ENCODE measurements around the gene CWH43.
"Not testable (repeated sequence)": the region's sequence is repeated elsewhere in the genome, so short reads cannot be mapped to it uniquely, and the experiment has no call there.

The CWH43 gene

DNA sequence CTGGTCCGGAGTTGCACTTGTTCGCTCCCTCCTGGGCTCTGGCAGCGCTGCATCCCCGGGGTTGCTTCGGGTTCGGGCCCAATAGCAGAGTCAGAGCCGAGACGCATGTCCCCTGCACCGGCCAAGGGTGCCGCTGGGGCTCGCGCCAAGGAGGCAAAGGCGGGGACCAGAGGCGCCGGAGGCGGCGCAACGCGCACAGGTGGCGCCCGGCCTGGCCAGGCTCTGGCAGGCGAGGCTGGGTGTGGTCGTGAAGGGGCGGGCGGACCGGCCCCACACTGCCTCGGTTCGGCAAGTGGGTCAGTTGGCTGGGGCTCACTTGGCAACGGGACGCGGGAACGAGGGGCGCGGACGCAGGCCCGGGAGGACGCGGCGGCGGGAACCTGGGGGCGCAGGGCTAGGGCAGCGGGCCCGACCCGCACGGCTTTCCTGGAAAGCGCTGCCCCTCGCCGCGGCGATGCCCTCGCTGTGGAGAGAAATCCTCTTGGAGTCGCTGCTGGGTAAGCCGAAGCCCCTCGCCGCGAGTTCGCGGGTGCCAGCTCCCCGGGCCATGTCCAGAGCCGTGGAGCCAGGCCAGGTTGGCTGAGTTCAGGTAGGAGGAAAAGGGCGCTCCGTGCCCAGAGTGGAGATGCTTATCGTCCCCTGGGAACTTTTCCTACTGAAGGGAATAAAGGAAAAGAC, at the start of gene CWH43:
TSS of gene CWH43 (plus strand) at position 300 of the 678 bp plus-strand sequence. CDS start at position 455, 155 bp downstream.
- DNase-seq (ENCODE audit: low read depth), result no peak

GRCh38 chr4:48937033-48937432, 49.0 kb upstream of the CWH43 start:
- DNase-seq (ENCODE audit: low read depth), result no peak

DNA sequence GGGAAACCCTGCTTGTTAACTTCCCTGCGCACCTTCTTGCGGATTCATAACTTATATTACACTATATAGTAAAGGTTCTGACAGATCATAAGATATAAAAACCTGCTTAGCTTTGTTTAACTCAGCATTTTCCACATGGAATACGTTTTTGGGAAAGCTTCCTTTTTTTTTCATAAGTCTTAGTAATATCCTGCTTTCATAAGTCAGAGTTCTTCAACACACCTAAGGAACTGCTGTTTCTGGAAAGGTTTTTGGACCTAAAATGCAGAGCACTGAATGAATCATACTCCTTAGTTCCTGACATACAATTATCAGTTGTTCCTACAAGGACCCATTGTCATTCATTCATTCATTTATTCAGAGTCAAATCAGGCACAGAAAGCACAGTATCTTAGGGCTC, 47.2 kb upstream of the CWH43 start:
- DNase-seq (ENCODE audit: low read depth), result no peak

GRCh38 chr4:48939785-48940184, 46.3 kb upstream of the CWH43 start:
- DNase-seq (ENCODE audit: low read depth), result no peak

GRCh38 chr4:48943387-48943786, 42.7 kb upstream of the CWH43 start:
- DNase-seq (ENCODE audit: low read depth), result no peak

- DNase-seq (ENCODE audit: low read depth), result no peak
Observed at GRCh38 chr4:48944252-48944651, 41.8 kb upstream of the CWH43 start.

- no peak for DNase-seq (ENCODE audit: low read depth)
Observed at GRCh38 chr4:48944756-48945241, 41.3 kb upstream of the CWH43 start.

- no peak for DNase-seq (ENCODE audit: low read depth)
Observed at GRCh38 chr4:48945981-48946380, 40.1 kb upstream of the CWH43 start.

- no peak for DNase-seq (ENCODE audit: low read depth)
Observed at GRCh38 chr4:48947731-48948130, 38.3 kb upstream of the CWH43 start.

DNA sequence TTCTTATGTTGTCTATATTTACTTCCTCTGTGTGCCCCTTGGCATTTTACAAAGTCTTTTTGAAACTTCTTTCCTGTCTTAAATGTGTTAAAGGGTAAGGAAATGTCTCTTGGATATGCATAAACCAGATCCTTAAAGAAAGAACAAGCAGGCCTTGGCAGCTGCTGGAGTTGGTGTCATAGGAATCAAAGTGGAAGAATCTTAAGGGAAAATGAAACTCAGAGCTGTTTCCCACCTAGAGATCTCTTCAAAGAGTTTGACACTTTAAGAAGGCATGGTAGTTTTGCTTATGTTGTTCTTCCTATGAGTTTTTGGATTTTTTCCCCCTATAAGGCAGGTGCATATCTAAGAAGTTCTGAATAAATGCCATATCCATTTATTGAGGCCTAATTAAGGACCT, 37.0 kb upstream of the CWH43 start:
- DNase-seq (ENCODE audit: low read depth), result no peak

DNA sequence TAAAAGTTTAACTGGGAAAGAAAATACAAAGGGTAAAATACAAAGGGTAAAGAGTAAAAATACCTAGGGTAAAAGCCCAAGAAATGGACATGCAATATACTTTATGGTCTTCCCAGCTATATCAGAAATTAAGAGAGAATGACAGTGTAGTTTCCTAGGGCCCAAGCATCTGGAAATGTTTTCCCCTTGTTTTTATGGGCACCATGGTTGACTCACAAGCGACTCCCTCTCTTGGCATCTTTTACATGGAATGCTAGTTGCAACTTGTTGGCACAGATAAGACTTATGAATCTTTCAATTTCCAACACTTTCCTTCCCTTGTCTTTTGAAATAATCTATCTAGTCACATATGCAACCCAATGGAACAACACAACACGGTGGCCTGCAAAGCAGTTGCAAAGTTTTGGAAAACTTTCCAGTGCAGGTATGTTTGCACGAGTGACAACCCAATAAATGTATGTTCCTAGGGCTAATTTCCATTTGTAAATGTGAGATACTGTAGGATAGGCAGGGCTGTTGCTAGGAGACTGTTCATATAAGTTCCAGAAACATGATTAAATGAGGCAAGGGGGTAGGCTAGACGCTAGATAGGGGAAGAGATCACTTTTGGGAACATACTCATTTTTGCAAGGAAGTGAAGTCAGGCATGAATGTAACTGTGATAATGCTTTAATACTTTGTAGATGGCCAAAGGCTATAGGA, 36.4 kb upstream of the CWH43 start:
- DNase-seq (ENCODE audit: low read depth), result no peak

GRCh38 chr4:48954314-48954713, 31.8 kb upstream of the CWH43 start:
- no peak for DNase-seq (ENCODE audit: low read depth)

DNA sequence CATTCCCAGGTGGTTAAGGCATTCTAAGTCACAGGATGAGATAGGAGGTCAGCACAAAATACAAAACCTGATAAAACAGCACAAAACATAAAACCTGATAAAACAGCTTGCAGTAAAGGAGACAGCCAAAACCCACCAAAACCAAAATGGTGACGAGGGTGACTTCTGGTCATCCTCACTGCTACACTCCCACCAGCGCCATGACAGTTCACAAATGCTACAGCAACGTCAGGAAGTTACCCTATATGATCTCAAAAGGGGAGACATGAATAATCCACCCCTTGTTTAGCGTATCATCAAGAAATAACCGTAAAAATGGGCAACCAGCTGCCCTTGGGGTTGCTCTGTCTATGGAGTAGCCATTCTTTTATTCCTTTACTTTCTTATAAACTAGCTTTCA, 28.7 kb upstream of the CWH43 start:
- DNase-seq (ENCODE audit: low read depth), result not testable (repeated sequence)

GRCh38 chr4:48958582-48958981, 27.5 kb upstream of the CWH43 start:
- no peak for DNase-seq (ENCODE audit: low read depth)

GRCh38 chr4:48960988-48961635, 25.0 kb upstream of the CWH43 start:
- no peak for DNase-seq (ENCODE audit: low read depth)

- DNase-seq (ENCODE audit: low read depth), result no peak
Observed at GRCh38 chr4:48962636-48963035, 23.4 kb upstream of the CWH43 start.

- DNase-seq (ENCODE audit: low read depth), result peak; percentile 59
Observed at GRCh38 chr4:48963042-48963679, 22.9 kb upstream of the CWH43 start.

- DNase-seq (ENCODE audit: low read depth), result no peak
Observed at GRCh38 chr4:48967101-48967500, 19.0 kb upstream of the CWH43 start.

DNA sequence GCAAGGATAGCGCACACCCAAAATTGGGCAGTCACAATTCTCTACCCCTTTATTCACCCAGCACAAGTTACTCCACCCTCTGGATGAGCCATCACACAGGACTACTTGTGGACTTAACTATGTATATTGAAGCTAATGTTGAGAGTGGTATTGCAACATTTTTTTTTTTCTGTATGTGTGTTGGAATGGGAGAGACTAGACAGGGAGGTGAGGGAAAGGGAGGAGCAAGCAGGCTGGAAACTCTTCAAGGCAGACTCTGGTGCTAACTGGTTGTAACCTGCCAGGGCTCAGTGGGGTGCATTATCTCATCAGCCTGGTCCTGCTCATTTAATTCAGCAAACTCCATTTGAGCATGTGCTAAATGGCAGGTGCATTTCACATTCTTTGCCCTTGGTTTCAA, 18.4 kb upstream of the CWH43 start:
- DNase-seq (ENCODE audit: low read depth), result no peak

DNA sequence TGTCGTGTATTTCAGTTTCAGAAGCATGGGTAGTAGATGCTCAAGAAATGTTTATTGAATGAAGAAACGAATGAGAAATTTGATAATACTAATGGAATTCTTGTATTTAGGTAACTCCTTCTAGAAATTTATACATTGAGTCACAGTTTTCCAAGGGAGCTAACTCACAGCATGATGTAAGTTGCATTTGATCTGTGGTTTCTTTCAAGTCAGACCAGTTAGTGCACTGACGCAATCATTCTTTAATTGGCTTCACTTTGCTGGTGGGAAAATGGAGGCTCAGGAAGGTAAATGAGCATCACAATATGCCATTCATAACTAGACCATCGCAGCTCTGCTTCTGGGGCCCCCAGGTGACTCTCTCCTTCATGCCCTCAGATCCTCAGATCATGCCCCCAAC, 17.3 kb upstream of the CWH43 start:
- no peak for DNase-seq (ENCODE audit: low read depth)

GRCh38 chr4:48970471-48970921, 15.6 kb upstream of the CWH43 start:
- no peak for DNase-seq (ENCODE audit: low read depth)

- no peak for DNase-seq (ENCODE audit: low read depth)
Observed at GRCh38 chr4:48974979-48975640, 11.0 kb upstream of the CWH43 start.
